Measurements from ENCODE around the gene DPM2.

The DPM2 gene

DNA sequence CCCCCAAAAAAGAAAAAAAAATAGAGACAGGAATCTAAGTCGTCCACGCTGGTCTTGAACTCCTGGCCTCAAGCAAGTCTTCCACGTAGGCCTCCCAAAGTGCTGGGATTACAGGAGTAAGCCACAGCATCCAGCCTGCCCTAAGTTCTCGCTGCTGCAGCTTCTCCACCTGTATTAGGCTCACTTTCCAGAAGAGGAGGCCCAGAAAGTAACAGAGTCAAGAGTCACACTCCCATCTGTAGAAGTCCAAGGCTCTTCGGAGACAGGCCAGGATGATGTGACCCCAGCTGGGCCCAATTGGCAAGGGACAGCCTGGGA lies 41.3 kb upstream of the DPM2 start:
- Histone ChIP-seq H3K27ac (ENCODE audit: low read depth, low read length) (peak overlapping the region; percentile 83), H3K4me1 (ENCODE audit: control insufficient read depth in 1 of 2, insufficient read depth in 2 of 2, low read length in 2 of 2) (peaks cover 52 to 65% of the 10 kb centered on the region in 2 donors), H3K4me3 (ENCODE audit: low read depth in 1 of 2, low read length in 2 of 2) (peak overlapping the region; percentile 89 to 93), H3K36me3 (ENCODE audit: control insufficient read depth in 1 of 2, insufficient read depth in 2 of 2, low read length in 2 of 2) (peaks cover 5 to 8% of the 10 kb centered on the region in 2 donors), H3K9ac (ENCODE audit: low read depth in 1 of 2, low read length in 2 of 2) (peak overlapping the region; percentile 81 to 92), H3K27me3 (ENCODE audit: control insufficient read depth in 1 of 2, insufficient read depth in 2 of 2, low read length in 2 of 2) (no peaks in the 10 kb centered on the region), H3K9me3 (ENCODE audit: control insufficient read depth in 1 of 2, low read length in 2 of 2) (no peaks in the 10 kb centered on the region)

DNA sequence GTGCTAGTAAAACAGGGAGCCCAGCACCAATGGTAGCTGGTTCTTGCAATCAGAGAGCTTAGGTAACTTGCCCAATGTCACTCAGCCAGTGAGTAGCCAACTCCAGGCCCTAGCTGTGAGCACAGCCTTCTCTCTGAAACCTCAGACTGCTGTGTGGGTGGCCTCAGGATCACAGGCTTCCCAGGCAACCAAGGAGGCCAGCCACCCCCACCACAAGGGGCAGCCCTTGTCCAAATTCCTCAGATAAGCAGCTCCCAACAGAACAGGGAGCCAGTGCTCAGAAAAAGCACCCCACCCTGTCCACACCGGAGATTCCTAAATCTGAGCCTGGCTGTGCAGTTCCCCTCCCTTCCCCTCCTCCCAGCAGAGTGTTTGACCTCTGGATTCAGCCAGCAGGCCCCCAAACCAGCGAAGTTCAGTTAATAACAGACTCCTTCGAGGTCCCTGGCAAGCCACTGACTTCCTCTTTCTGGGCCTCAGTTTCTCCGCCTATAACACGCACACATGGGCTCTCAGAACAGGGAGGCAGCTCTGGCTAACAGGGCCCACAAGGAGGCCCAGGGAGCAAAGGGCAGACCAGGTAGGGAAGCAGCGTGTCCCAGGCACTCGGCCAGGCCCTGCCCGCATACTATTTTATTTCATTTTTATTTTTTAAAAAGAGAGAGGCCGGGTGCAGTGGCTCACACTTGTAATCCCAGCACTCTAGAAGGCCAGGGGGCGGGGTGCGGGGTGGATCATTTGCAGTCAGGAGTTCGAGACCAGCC lies 40.4 kb upstream of the DPM2 start:
- Histone ChIP-seq H3K9me3 (ENCODE audit: control insufficient read depth in 1 of 2, low read length in 2 of 2) (no peaks in the 10 kb centered on the region), H3K4me1 (ENCODE audit: control insufficient read depth in 1 of 2, insufficient read depth in 2 of 2, low read length in 2 of 2) (peaks cover 61 to 74% of the 10 kb centered on the region in 2 donors), H3K4me3 (ENCODE audit: low read depth in 1 of 2, low read length in 2 of 2) (peak overlapping the region; percentile 89 to 93), H3K27ac (ENCODE audit: low read depth, low read length) (peak overlapping the region; percentile 53), H3K27me3 (ENCODE audit: control insufficient read depth in 1 of 2, insufficient read depth in 2 of 2, low read length in 2 of 2) (no peaks in the 10 kb centered on the region), H3K36me3 (ENCODE audit: control insufficient read depth in 1 of 2, insufficient read depth in 2 of 2, low read length in 2 of 2) (peaks cover 5 to 8% of the 10 kb centered on the region in 2 donors), H3K9ac (ENCODE audit: low read depth in 1 of 2, low read length in 2 of 2) (peak overlapping the region; percentile 81 to 92)

DNA sequence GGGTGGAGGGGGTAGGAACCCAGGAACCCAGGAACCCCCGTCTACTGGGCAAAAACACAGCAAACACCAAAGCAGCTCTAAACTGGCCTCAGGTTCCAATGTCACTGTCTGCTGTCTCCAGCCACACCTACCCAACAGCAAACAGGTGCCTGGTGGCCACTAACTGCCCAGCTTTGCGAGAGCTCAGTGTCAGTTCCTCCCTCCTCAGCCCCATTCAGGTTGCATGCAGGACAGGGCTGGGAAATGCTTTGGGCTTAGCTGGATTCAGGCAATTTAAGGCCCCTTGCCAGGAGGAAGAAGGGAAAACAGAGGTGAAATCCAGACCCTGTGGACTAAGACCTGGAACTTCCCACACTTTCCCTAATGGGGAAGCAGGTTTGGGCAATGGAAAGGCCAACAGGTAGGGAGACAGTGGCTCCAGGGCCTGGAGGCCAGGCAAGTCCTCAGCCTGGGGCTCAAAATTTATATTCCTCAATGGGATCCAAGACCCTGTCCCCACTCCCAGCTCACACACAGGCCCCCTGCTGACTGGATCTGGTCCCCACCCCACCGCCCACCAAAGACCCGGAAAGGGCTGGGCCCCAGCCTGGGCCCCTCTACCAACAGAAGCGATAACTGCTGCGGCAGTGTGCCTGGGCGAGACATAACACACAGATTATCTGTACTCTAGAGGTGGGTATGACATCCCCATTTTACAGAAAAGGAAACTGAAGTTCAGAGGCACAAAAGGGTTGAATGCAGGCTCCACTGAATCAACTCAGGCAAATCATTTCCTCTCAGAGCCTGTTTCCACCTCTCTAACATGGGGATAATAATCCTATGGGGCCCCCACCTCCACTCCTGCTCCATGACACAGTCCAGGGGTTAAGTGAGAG lies 39.6 kb upstream of the DPM2 start:
- peak overlapping the region; percentile 89 to 93 for H3K4me3 ChIP-seq (ENCODE audit: low read depth in 1 of 2, low read length in 2 of 2)
- H3K36me3 ChIP-seq (ENCODE audit: control insufficient read depth in 1 of 2, insufficient read depth in 2 of 2, low read length in 2 of 2): peaks cover 5 to 8% of the 10 kb centered on the region in 2 donors
- H3K27ac ChIP-seq (ENCODE audit: low read depth, low read length): peak overlapping the region; percentile 53
- H3K4me1 ChIP-seq (ENCODE audit: control insufficient read depth in 1 of 2, insufficient read depth in 2 of 2, low read length in 2 of 2): peaks cover 65 to 78% of the 10 kb centered on the region in 2 donors
- no peaks in the 10 kb centered on the region for H3K9me3 ChIP-seq (ENCODE audit: control insufficient read depth in 1 of 2, low read length in 2 of 2)
- H3K9ac ChIP-seq (ENCODE audit: low read depth in 1 of 2, low read length in 2 of 2): peak overlapping the region; percentile 81 to 92
- H3K27me3 ChIP-seq (ENCODE audit: control insufficient read depth in 1 of 2, insufficient read depth in 2 of 2, low read length in 2 of 2): no peaks in the 10 kb centered on the region

DNA sequence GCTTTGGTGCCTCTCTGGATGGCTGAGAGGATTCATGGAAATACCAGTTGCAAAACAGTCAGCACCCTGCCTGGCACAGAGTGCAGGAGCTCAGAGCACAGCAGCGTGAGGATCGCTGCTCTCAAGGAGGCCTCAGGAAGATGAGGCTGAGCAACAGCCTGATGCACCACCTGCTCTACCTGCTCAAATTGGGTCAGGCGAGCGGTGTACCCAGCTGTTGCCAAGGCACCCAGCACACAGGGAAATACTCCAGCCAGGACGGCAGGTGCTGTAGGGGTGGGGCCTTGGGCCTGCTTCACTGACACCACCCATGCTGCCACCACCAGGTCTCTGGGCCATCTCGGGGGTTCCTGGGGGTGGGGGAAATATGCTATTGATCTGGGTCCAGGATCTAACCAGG lies 38.8 kb upstream of the DPM2 start:
- no peaks in the 10 kb centered on the region for H3K27me3 ChIP-seq (ENCODE audit: control insufficient read depth in 1 of 2, insufficient read depth in 2 of 2, low read length in 2 of 2)
- H3K27ac ChIP-seq (ENCODE audit: low read depth, low read length): peak overlapping the region; percentile 53
- H3K4me1 ChIP-seq (ENCODE audit: control insufficient read depth in 1 of 2, insufficient read depth in 2 of 2, low read length in 2 of 2): peaks cover 68 to 82% of the 10 kb centered on the region in 2 donors
- peak overlapping the region; percentile 89 to 93 for H3K4me3 ChIP-seq (ENCODE audit: low read depth in 1 of 2, low read length in 2 of 2)
- peak overlapping the region; percentile 81 to 92 for H3K9ac ChIP-seq (ENCODE audit: low read depth in 1 of 2, low read length in 2 of 2)
- no peaks in the 10 kb centered on the region for H3K9me3 ChIP-seq (ENCODE audit: control insufficient read depth in 1 of 2, low read length in 2 of 2)
- H3K36me3 ChIP-seq (ENCODE audit: control insufficient read depth in 1 of 2, insufficient read depth in 2 of 2, low read length in 2 of 2): peaks cover 5 to 8% of the 10 kb centered on the region in 2 donors

DNA sequence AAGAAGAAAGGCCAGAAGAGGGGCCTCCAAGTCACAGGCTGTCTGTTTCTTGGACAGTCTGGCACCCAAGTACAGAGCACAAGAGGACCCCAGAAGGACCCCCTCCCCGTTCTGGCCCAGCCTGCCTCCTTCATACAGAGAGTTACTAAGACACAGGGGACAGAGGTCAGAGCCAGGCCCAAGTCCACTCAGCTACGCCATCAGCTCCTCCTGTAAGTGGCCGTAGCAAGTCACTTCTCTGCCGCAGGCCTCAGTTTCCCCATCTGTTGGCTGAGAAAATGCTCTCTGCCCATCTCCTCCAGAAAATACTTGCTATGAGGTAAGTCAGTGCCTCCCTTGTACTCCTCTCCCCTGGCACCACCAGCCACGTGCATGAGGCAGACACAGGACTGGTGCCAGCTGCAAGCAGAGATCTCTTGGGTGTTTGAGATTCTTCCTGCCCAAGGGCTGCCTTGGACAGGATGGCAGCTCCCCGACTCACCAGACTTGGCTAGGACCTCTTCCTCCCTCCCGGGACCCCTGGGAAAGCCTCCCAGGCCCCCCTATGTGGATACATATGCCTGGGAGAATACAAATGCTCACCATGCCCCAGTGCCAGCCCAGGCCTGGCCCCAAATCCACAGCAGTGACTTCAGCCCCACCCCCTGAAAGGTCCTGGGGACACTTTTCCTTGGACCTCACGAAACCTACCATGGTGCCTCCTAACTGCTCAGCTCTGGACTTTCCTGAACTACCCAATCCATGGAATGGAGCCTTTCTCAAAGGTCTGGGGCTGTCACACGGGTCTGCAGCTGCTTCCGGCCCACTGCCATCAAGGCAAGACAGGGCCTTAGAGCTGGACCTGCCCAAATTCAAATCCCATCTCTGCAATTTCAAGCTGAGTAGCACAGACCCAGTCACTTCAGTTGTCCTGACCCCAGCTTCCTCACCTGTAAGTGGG lies 38.0 kb upstream of the DPM2 start:
- Histone ChIP-seq H3K4me1 (ENCODE audit: control insufficient read depth in 1 of 2, insufficient read depth in 2 of 2, low read length in 2 of 2) (peaks cover 72 to 88% of the 10 kb centered on the region in 2 donors), H3K27ac (ENCODE audit: low read depth, low read length) (peak overlapping the region; percentile 53), H3K4me3 (ENCODE audit: low read depth in 1 of 2, low read length in 2 of 2) (peak overlapping the region; percentile 89 to 93), H3K36me3 (ENCODE audit: control insufficient read depth in 1 of 2, insufficient read depth in 2 of 2, low read length in 2 of 2) (peaks cover 5 to 8% of the 10 kb centered on the region in 2 donors), H3K9me3 (ENCODE audit: control insufficient read depth in 1 of 2, low read length in 2 of 2) (no peaks in the 10 kb centered on the region), H3K27me3 (ENCODE audit: control insufficient read depth in 1 of 2, insufficient read depth in 2 of 2, low read length in 2 of 2) (no peaks in the 10 kb centered on the region), H3K9ac (ENCODE audit: low read depth in 1 of 2, low read length in 2 of 2) (peak overlapping the region; percentile 81 to 92)

DNA sequence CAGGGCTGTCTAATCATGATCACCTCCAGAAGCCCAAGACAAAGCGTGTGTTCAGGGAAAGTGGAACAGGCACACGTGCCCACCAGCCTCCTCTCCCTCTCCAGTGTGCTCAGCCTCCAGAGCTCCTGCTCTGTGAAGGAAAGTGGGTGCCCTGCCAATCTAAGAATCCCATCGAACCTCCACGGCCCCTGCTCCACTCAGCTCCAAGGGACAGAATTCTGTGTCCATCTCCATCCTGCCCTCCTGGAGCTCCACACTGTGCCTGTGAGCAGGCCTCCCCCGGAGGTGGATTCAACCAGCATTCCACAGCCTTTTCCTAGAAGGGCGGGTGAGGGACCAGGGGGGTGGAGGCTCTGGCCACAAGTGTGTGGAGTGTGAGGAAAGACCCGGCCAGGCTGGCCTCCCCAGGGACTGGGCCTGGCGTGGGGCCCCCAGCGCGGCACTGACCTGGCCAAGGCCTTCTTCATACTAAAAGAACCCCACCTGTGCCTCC lies 37.2 kb upstream of the DPM2 start:
- peak overlapping the region; percentile 89 to 93 for H3K4me3 ChIP-seq (ENCODE audit: low read depth in 1 of 2, low read length in 2 of 2)
- peak overlapping the region; percentile 81 to 92 for H3K9ac ChIP-seq (ENCODE audit: low read depth in 1 of 2, low read length in 2 of 2)
- H3K27ac ChIP-seq (ENCODE audit: low read depth, low read length): no peak overlapping the region
- no peaks in the 10 kb centered on the region for H3K27me3 ChIP-seq (ENCODE audit: control insufficient read depth in 1 of 2, insufficient read depth in 2 of 2, low read length in 2 of 2)
- peaks cover 77 to 96% of the 10 kb centered on the region in 2 donors for H3K4me1 ChIP-seq (ENCODE audit: control insufficient read depth in 1 of 2, insufficient read depth in 2 of 2, low read length in 2 of 2)
- peaks cover 5 to 8% of the 10 kb centered on the region in 2 donors for H3K36me3 ChIP-seq (ENCODE audit: control insufficient read depth in 1 of 2, insufficient read depth in 2 of 2, low read length in 2 of 2)
- H3K9me3 ChIP-seq (ENCODE audit: control insufficient read depth in 1 of 2, low read length in 2 of 2): no peaks in the 10 kb centered on the region

DNA sequence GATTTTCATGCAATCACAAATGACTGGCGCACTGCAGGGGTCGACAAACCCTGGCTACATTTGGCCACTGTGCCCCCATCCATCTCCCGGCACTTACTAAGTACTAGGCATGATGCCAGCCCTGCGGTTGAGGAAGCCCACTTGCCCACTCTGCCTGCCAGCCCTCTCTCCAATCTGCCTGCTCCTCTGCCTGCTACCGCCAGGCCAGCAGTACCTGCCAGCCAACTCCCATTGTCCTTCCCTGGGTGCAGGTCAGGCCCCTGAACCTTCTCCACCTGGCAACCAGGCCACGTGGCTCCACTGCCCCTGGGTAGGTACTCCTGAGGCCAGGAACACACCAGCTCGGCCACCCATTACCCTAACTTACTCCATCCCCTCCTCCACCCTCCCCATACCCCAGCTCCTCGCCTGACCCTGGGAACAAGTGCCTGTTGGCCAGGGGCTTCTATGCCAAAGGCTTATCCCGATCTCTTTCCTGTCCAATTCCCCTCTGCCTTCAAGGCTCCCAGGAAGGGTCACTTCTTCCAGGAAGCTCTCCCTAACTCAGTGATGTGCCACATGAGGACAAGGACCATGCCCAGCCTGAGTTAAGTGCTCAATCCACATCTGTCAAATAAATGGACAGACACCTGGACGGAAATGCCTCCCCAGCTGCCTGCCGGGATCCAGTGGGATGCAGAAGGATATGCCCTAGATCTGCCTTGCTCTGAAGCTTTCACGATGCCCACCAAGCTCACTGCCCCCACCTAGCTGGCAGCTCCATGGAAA lies 36.5 kb upstream of the DPM2 start:
- H3K4me3 ChIP-seq (ENCODE audit: low read depth in 1 of 2, low read length in 2 of 2): peak overlapping the region; percentile 89 to 93
- H3K9me3 ChIP-seq (ENCODE audit: control insufficient read depth in 1 of 2, low read length in 2 of 2): no peaks in the 10 kb centered on the region
- H3K27me3 ChIP-seq (ENCODE audit: control insufficient read depth in 1 of 2, insufficient read depth in 2 of 2, low read length in 2 of 2): no peaks in the 10 kb centered on the region
- H3K36me3 ChIP-seq (ENCODE audit: control insufficient read depth in 1 of 2, insufficient read depth in 2 of 2, low read length in 2 of 2): peaks cover 5 to 8% of the 10 kb centered on the region in 2 donors
- H3K9ac ChIP-seq (ENCODE audit: low read depth in 1 of 2, low read length in 2 of 2): peak overlapping the region; percentile 81 to 92
- H3K27ac ChIP-seq (ENCODE audit: low read depth, low read length): peak overlapping the region; percentile 39
- peaks cover 84 to 96% of the 10 kb centered on the region in 2 donors for H3K4me1 ChIP-seq (ENCODE audit: control insufficient read depth in 1 of 2, insufficient read depth in 2 of 2, low read length in 2 of 2)

DNA sequence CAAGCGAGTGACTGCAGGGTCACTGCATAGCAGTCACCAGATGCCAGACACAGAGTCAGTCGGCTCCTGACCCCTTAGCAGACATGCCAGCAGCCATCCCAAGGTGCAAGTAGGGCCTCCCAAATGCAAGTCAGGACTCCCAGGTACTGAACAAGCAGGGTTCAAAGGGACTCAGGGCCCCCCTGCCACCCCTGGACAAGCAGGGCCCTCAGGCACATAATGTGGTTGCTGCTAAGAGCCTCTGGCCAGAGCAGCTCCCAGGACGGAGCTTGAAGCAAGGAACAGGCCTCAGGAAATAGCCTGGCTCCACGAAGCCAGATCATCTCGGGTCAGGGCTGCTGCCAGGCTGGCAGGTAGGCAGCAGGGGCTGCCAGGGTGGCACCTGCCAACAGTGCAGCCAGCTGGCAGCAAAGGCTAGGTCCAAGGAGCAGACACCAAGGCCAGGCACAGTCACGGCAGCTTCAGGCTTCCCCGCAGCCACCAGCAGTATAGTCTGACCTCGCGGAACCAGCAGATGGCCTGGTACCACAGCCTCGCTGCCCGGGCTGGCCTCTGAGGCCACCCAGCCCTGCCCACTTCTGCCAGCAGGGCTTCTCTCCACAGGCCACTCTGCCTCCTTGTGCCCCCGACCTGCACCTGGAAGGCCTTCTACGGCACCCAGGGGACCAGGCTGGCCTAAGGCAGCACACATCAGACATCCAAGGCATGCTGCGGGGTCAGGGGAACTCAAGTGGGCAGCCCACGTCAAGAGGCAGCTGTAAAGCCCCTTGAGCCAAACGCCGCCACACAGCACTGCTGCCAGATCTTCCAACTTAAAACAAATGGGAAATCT lies 35.7 kb upstream of the DPM2 start:
- Histone ChIP-seq H3K4me1 (ENCODE audit: control insufficient read depth in 1 of 2, insufficient read depth in 2 of 2, low read length in 2 of 2) (peaks cover 92 to 100% of the 10 kb centered on the region in 2 donors), H3K27me3 (ENCODE audit: control insufficient read depth in 1 of 2, insufficient read depth in 2 of 2, low read length in 2 of 2) (no peaks in the 10 kb centered on the region), H3K9ac (ENCODE audit: low read depth in 1 of 2, low read length in 2 of 2) (peak overlapping the region; percentile 81 to 92), H3K36me3 (ENCODE audit: control insufficient read depth in 1 of 2, insufficient read depth in 2 of 2, low read length in 2 of 2) (peaks cover 5 to 8% of the 10 kb centered on the region in 2 donors), H3K9me3 (ENCODE audit: control insufficient read depth in 1 of 2, low read length in 2 of 2) (no peaks in the 10 kb centered on the region), H3K27ac (ENCODE audit: low read depth, low read length) (peak overlapping the region; percentile 39), H3K4me3 (ENCODE audit: low read depth in 1 of 2, low read length in 2 of 2) (peak overlapping the region; percentile 48 to 93)
